COLO829 (cell line): ENCODE data around the gene NAALADL1.

Experiments used
- DNase-seq: peaks from one replicate; pipeline ENCODE4 v3.0.0; 2012; ENCODE audit warnings: low spot score

The NAALADL1 gene

DNA sequence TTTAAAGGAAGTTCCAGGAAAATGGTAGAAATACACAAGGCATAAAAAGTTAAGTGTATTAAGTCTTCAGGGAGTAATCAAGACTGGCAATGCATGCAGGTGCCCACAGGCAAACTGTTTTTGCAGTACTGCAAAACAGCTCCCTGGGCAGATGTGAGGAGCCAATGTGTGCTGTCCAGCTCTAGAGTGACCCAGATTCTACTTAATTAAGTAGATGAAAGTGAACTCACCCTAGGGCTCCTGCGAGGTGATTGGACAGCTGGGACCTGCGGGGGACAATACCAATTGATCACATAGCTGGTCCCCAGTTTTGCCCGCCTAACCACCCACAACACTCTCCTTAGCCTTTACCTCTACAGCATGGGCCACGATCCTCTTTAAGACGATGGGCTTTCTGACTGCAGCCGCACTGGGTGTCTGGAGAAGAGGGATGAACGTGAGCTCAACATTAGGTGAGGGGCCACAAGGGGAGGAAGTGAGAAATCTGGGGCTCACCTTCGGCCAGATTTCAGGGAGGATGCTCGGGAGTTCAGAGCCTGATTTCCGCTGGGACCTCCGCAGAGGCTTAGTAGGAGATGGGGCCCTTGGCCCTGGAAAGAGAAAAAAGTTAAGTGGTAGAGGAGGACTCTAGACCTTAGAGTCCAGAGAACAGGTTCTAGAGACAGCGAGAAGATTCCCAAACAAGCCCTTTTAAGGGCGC is 24.9 kb upstream of the NAALADL1 start:
- DNase-seq: no peak

- no peak for DNase-seq
Observed at GRCh38 chr11:65078786-65079342, 20.5 kb upstream of the NAALADL1 start.

DNA sequence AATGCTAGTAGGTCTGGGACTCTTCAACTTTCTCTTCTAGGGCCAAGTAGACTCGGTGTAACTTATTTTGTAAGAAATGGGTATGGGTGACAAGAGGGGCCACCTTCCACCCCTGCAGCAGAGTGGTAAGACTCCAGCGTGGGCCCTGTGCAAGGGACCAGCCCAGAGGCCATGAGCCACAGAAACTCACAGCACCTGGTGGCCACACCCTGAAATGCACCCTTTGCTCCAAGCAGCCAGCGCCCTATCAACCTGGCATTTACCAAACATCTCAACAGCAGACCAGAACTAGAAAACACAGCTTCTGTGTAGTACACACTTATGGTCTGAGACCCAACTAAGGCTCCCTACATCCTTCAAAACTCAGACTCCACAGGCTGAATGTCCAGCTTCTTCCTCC is 19.8 kb upstream of the NAALADL1 start:
- DNase-seq: no peak

DNA sequence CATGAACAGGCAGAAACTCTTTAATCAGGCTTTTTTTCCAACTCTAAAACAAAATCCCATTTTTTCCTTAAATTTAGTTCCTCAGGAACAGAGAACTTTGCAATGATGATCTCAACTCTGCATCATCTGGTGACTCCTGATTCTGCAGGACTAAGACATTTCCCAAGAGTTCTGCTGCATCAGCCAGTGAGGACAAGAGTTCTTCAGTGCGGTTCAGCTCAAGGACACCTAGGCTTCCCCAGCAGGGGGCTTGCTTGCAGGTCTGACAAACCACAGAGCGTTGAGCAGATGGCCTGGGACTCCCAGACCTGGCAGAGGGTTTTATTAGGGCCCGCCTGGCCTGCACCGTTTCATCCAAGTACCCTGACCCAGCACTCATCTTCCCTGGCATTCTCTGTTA is 19.1 kb upstream of the NAALADL1 start:
- no peak for DNase-seq

- no peak for DNase-seq
Observed at GRCh38 chr11:65072631-65072966, 14.2 kb upstream of the NAALADL1 start.

DNA sequence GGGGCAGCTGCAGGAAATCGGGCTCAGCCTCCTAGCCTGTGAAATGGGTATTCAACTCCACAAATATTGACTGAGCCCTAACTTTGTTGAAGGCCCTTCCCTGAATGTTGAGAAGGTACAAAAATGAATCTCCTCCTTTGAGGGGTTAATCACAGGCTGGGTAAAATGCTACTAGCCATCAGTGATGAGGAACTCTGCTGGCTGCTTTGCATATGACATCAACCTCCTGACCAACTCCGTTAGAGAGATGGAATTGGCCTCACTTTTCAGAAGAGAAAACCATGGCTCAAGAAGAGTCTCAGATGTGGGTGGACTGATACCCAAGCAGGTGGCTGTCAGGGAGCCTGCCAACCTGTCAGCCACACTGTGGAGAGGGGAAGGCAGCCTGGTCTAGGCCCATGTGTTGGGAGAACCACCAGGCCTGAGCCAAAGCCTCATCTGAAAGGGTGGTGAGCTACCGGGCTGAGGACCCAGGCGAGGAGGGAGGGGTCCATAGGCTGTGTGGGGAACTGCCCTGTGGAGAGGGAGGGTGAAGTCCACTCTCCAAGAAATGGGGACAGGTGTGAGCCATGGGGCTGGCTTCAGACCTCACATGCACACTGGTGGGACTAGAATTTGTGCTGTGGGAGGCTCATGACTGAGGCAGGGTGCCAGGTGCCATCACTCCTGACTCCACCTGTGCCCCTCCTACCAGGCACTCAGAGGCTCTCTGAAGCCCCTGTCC is 13.7 kb upstream of the NAALADL1 start:
- no peak for DNase-seq

- no peak for DNase-seq
Observed at GRCh38 chr11:65069217-65069616, 10.9 kb upstream of the NAALADL1 start.

- no peak for DNase-seq
Observed at GRCh38 chr11:65067446-65067845, 9.1 kb upstream of the NAALADL1 start.

DNA sequence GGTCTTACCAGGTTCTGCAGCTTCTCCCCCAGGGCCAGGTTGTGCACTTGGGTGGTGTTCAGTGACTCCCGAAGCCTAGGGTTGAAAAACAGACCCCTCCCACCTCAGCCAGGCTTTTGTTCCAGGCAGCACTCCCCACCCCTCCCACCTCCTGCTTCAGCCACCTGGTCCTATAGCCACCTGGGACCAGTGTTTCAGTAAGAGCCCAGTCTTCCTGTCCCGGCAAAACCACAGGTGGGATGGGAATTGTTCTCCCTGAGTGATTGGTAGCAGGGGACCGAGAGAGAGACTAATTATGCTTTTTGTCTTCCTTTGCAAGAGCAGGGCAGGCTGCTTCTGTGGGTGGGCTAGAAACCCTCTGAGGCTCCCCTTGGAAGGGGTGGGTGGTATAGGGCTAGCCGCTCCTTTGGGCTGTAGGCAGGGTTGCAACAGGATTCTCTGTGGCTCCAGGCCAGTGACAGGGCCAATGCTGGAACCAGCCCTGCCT is 8.5 kb upstream of the NAALADL1 start:
- no peak for DNase-seq

DNA sequence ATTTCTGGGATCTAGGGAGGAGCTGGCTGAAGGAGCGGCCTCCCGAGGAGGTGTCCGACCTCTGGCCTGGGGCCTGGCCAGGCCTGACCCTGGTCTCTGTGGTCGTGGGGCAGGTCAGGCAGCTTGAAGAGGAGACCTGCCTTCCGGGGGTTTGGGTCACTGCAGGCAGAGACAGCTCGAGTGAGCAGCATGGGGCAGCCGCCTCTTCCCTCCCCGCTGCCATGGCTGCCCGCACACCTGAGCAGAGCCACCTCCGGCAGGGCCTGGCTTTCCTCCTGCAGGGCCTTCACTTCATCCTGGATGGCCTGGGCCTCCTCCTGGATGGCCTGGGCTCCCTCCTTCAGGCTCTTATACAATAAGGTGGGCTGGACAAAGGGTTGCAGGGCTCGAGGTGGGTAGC is 8.0 kb upstream of the NAALADL1 start:
- no peak for DNase-seq

DNA sequence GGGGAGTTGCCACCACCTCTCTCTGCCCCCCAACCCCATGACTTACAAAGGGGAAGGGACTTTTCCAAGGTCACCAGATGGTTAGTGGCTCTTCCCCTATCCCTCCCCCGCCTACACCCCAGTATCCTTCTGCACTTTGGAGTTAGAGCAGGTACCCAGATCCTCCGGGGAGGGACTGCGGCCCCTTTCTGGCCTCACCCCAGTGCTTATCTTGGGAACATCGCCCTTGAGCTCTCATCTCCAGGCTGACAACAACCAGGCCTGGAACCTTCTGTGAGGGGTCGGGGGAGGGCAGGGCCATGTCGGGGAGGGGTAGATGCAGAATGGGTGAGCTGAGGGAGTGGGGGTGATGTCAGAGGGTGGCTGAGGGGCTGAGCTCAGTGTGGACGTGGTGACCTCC is 7.5 kb upstream of the NAALADL1 start:
- no peak for DNase-seq

DNA sequence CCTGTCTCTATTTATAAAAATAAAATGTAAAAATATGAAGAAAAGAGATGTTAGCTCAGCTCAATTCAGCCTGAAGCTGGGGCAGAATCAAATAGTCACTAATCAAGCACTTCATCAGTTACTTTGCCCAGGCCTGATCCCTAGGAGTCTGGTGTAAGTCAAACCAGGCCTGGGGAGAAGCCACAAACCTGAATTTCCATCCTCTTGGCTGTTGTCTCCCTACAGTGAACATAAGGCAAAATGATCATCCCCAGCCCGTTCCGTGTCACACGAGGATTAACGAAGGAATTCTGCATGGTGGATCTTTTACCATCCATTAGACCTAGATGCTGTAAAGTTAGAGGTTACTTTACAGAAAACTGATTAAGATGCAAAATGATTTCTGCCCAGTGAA is 6.5 kb upstream of the NAALADL1 start:
- DNase-seq: no peak

- DNase-seq: no peak
Observed at GRCh38 chr11:65063532-65063931, 5.2 kb upstream of the NAALADL1 start.

GRCh38 chr11:65060913-65061408 is 2.6 kb upstream of the NAALADL1 start:
- no peak for DNase-seq

DNA sequence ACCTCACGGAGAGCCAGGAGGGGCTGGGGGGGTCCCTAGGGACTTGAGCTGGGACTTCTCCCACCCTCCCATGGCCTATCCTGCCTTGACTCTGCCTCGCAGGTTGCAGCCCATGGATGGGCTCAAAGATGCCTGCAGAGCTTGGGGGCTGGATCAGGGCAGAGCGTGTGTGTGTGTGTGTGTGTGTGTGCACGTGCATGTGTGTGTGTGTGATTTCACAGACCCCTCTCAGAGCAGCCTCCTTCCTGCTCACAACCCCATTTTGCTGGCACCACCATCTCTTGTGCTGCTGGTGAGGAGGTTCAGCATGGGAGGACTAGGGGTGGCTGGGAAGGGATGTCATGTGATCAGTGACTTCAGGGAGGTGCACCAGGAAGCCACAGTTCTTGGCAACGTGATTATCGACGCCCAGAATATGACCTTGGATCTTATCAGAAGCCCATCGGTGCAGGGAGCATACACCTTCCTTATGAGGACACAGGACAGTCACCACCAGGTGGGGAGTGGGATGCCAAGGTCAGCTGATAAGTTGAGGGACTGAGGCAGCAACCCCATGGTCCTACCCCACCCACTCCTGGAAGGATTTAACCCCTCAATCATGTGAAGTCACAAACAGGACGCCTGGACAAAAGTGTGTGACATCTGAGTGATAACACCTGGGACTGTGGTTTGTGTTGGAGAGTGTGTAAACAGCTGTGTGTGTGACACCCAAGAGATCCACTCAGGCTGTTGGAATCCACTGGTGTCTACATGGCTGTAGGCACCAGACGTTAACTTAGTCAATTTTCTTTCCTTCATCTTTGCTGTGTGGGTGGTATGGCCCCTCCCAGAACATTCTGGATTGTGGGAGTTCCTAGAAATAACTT is 1.8 kb upstream of the NAALADL1 start:
- no peak for DNase-seq

GRCh38 chr11:65059523-65059922 is 1.2 kb upstream of the NAALADL1 start:
- DNase-seq: no peak

GRCh38 chr11:65058012-65058411 is 341 bp downstream of the NAALADL1 start:
- DNase-seq: no peak

GRCh38 chr11:65057526-65057925 is 827 bp downstream of the NAALADL1 start:
- no peak for DNase-seq

DNA sequence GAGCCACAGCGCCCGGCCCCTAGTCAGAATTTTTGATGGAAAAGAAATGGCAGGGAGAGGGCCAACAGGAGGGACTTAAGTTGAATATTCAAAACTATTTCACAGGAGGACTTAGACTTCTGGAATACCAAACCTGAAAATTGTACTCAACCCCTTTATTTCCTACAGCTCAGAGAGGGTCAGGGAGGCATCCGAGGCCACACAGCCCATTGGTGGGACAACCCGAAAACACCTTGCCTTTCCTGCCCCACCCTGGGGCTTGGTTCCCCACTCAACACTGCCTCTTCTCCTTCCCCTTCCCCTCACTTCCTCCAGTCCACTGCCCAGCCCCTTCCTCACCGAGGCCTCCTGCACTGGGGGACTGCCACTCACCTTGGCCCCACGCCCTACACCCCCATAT is 1.4 kb downstream of the NAALADL1 start:
- DNase-seq: no peak

DNA sequence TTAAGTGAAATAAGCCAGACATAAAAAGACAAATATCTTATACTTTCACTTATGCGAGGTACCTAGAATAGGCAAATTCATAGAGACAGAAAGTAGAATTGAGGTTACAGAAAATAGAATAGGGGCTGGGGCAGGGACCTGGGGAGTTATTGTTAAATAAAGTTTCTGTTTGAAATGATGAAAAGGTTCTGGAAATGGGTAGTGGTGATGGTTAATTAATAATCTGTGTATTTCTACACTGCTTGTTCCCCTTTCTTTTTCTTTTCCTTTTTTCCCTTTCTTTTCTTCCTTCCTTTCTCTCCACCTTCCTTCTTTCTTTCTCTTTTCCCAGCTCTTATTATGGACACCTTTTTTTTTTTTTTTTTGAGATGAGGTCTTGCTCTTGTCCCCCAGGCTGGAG is 2.8 kb downstream of the NAALADL1 start:
- no peak for DNase-seq

GRCh38 chr11:65053827-65054508 is 4.4 kb downstream of the NAALADL1 start:
- no peak for DNase-seq

DNA sequence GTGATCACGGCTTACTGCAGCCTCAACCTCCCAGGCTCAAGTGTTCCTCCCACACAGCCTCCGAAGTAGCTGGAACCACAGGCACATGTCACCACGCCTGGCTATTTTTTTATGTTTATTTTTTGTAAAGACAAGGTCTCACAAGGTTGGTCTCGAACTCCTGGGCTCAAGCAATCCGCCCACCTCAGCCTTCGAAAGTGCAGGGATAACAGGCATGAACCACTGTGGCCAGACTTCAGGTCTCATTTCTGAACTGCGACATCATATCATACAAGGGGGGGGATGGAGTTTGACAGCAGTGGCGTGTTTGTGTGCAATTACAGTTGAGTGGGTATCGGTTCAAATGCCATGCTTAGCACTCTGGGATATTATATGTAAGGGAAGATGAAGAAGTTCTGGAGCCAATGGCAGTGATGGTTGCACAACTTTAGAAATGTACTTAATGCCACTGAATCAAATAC is 6.9 kb downstream of the NAALADL1 start:
- DNase-seq: no peak
